ENCODE data around the gene CHRNB4.

DNA sequence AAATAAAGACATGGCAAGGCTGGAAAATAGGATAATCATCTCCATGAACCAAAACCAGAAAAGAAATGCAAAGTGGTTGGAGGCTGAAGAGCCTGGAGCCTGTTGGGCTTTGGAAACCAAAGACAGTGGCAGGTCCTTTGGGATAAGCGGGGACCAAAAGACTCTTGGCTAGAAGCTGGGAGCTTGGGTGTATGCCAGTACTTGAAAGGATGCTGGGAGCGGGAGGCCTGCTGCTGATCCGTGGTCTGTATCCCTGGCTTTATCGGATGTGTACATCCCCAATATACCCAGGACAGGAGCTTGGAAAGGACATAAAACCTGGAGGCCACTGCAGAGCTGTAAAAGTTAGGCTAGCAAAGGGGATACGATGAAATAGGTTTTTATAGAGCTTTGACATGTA, 1.3 kb upstream of the CHRNB4 start:
- TF ChIP-seq, protein P1, sequence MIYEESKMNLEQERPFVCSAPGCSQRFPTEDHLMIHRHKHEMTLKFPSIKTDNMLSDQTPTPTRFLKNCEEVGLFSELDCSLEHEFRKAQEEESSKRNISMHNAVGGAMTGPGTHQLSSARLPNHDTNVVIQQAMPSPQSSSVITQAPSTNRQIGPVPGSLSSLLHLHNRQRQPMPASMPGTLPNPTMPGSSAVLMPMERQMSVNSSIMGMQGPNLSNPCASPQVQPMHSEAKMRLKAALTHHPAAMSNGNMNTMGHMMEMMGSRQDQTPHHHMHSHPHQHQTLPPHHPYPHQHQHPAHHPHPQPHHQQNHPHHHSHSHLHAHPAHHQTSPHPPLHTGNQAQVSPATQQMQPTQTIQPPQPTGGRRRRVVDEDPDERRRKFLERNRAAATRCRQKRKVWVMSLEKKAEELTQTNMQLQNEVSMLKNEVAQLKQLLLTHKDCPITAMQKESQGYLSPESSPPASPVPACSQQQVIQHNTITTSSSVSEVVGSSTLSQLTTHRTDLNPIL (CRISPR knock-in tag; IDR thresholded peaks at IDR 0.05; ENCODE audit: low read depth), result no peak
- no peak for TF ChIP-seq ZFP30 (CRISPR knock-in tag; IDR thresholded peaks at IDR 0.05)
- TF ChIP-seq ZFP3 (CRISPR knock-in tag; IDR thresholded peaks at IDR 0.05), result no peak
- no peak for TF ChIP-seq ISL1 (CRISPR knock-in tag; IDR thresholded peaks at IDR 0.05)
- TF ChIP-seq ARNTL (CRISPR knock-in tag; IDR thresholded peaks at IDR 0.05; ENCODE audit: borderline replicate concordance, low read depth), result no peak
- no peak for TF ChIP-seq CSDC2 (CRISPR knock-in tag; IDR thresholded peaks at IDR 0.05)
- TF ChIP-seq ZC3H10 (CRISPR knock-in tag; IDR thresholded peaks at IDR 0.05), result no peak
- TF ChIP-seq ESRRG (CRISPR knock-in tag; IDR thresholded peaks at IDR 0.05), result no peak
- no peak for TF ChIP-seq GLIS3 (CRISPR knock-in tag; IDR thresholded peaks at IDR 0.05)
- TF ChIP-seq, protein P2, sequence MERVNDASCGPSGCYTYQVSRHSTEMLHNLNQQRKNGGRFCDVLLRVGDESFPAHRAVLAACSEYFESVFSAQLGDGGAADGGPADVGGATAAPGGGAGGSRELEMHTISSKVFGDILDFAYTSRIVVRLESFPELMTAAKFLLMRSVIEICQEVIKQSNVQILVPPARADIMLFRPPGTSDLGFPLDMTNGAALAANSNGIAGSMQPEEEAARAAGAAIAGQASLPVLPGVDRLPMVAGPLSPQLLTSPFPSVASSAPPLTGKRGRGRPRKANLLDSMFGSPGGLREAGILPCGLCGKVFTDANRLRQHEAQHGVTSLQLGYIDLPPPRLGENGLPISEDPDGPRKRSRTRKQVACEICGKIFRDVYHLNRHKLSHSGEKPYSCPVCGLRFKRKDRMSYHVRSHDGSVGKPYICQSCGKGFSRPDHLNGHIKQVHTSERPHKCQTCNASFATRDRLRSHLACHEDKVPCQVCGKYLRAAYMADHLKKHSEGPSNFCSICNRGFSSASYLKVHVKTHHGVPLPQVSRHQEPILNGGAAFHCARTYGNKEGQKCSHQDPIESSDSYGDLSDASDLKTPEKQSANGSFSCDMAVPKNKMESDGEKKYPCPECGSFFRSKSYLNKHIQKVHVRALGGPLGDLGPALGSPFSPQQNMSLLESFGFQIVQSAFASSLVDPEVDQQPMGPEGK (CRISPR knock-in tag; IDR thresholded peaks at IDR 0.05; ENCODE audit: borderline replicate concordance), result no peak
- TF ChIP-seq ZNF8 (CRISPR knock-in tag; IDR thresholded peaks at IDR 0.05), result no peak
